ENCODE results near the gene TBX5.

DNA sequence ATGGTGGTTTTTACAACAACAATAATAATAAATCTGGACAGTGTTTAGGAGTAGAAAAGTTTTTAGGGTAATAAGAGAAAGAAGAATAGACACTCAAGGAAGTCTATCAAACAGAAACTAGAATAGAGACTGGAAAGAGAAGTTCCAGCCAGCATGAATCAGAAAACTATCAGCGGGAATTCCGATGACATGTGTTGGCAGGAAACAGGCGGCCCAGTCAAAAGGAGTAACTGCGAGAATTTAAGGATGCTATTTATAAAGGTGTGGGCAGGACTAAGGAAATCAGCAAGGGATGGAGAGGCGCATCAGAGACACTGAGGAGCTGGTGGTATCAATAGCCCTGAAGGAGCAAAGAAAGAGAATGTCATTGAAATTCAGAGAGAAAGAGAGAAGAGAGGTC, 89.9 kb downstream of the TBX5 start:
- TF ChIP-seq, protein P1, sequence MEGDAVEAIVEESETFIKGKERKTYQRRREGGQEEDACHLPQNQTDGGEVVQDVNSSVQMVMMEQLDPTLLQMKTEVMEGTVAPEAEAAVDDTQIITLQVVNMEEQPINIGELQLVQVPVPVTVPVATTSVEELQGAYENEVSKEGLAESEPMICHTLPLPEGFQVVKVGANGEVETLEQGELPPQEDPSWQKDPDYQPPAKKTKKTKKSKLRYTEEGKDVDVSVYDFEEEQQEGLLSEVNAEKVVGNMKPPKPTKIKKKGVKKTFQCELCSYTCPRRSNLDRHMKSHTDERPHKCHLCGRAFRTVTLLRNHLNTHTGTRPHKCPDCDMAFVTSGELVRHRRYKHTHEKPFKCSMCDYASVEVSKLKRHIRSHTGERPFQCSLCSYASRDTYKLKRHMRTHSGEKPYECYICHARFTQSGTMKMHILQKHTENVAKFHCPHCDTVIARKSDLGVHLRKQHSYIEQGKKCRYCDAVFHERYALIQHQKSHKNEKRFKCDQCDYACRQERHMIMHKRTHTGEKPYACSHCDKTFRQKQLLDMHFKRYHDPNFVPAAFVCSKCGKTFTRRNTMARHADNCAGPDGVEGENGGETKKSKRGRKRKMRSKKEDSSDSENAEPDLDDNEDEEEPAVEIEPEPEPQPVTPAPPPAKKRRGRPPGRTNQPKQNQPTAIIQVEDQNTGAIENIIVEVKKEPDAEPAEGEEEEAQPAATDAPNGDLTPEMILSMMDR (optimal IDR thresholded peaks at IDR 0.05 in 1 of 3, IDR thresholded peaks at IDR 0.05 in 1 of 3, conservative IDR thresholded peaks at IDR 0.05 in 1 of 3; ENCODE audit: extremely low read depth in 1 of 3, insufficient read depth in 2 of 3, low read length in 3 of 3), result no peak
- TF ChIP-seq EZH2 (IDR thresholded peaks at IDR 0.05; ENCODE audit: low read length), result no peak
